ENCODE results near the gene TAX1BP3. TPM values are rescaled to one million over a fixed set of nuclear protein-coding genes. Genes with fewer than 3 reads are reported as not detected.

The TAX1BP3 gene
- total RNA-seq = 324 and 363 TPM in 2 replicates

GRCh38 chr17:3668279-3669084 lies at the start of gene TAX1BP3, which contains the start of gene EMC6:
TSS of gene TAX1BP3 (minus strand) at chr17:3668578. CDS start at chr17:3668526, 52 bp downstream.
TSS of gene EMC6 (plus strand) at chr17:3668812. CDS start at chr17:3669147, 335 bp downstream.

GRCh38 chr17:3695723-3696411 lies 27.5 kb upstream of the TAX1BP3 start, which contains the start of gene P2RX5:
TSS of gene P2RX5 (minus strand) at chr17:3696155. CDS start at chr17:3696005, 150 bp downstream.

GRCh38 chr17:3636154-3636907 lies 32.0 kb downstream of the TAX1BP3 start, which contains the start of the genes CTNS and SHPK:
TSS of gene CTNS (plus strand) at chr17:3636760. CDS start at chr17:3640207, 3,447 bp downstream.
TSS of gene SHPK (minus strand) at chr17:3636250. CDS start at chr17:3636219, 31 bp downstream.

Other genes starting within 250 kb of the TAX1BP3 start
- gene OR1E2, start 234.7 kb downstream of the TAX1BP3 start, total RNA-seq = not detected in 2 replicates
- 0.71 TPM in 1 of 2 replicates, not detected in the other for gene SPATA22, start 196.8 kb downstream of the TAX1BP3 start, total RNA-seq
- gene ASPA, start 192.6 kb downstream of the TAX1BP3 start, total RNA-seq = 1.2 and 1.6 TPM in 2 replicates
- 0.53 and 6.6 TPM in 2 replicates for gene TRPV3, start 110.8 kb downstream of the TAX1BP3 start, total RNA-seq
- 0.58 and 1.2 TPM in 2 replicates for gene TRPV1, start 59.2 kb downstream of the TAX1BP3 start, total RNA-seq
- 12.8 and 13.0 TPM in 2 replicates for gene SHPK, start 32.3 kb downstream of the TAX1BP3 start, total RNA-seq
- gene CTNS, start 31.8 kb downstream of the TAX1BP3 start, total RNA-seq = 20.0 and 23.9 TPM in 2 replicates
- 15.1 and 24.8 TPM in 2 replicates for gene EMC6, start 234 bp upstream of the TAX1BP3 start, total RNA-seq
- gene P2RX5, start 27.6 kb upstream of the TAX1BP3 start, total RNA-seq = 7.8 and 11.7 TPM in 2 replicates
- 4.1 and 5.8 TPM in 2 replicates for gene HASPIN, start 55.3 kb upstream of the TAX1BP3 start, total RNA-seq
- gene ITGAE, start 132.6 kb upstream of the TAX1BP3 start, total RNA-seq = 27.4 and 33.3 TPM in 2 replicates
- 14.1 and 21.8 TPM in 2 replicates for gene NCBP3, start 177.7 kb upstream of the TAX1BP3 start, total RNA-seq
- gene CAMKK1, start 224.5 kb upstream of the TAX1BP3 start, total RNA-seq = 4.3 and 5.5 TPM in 2 replicates
- not detected in 2 replicates for gene P2RX1, start 247.9 kb upstream of the TAX1BP3 start, total RNA-seq

Measured in myometrial cell (primary cell).